Thyroid gland (tissue), 4 donors: ENCODE results near the gene ATRN.

Source experiments
- POLR2A ChIP-seq, 2 donors: fragments of 450-650 bp; IDR thresholded peaks; one replicate each; pipeline ENCODE4 v1.6.1; 2017; ENCODE audit warnings: antibody characterized with exemption in 2 of 2, mild to moderate bottlenecking in 2 of 2, moderate library complexity in 1 of 2
- TF ChIP-seq, protein P1 (sequence below), 6 experiments: fragments of 200-600 bp in 3 of 6; fragments of 450-650 bp in 3 of 6; sonication (generic) in 3 of 6; IDR thresholded peaks; one replicate each; pipeline ENCODE4 v1.5.1; 2016 to 2019; ENCODE audit warnings: antibody characterized with exemption in 6 of 6, mild to moderate bottlenecking in 2 of 6, inconsistent platforms in 1 of 6, moderate library complexity in 1 of 6

DNA sequence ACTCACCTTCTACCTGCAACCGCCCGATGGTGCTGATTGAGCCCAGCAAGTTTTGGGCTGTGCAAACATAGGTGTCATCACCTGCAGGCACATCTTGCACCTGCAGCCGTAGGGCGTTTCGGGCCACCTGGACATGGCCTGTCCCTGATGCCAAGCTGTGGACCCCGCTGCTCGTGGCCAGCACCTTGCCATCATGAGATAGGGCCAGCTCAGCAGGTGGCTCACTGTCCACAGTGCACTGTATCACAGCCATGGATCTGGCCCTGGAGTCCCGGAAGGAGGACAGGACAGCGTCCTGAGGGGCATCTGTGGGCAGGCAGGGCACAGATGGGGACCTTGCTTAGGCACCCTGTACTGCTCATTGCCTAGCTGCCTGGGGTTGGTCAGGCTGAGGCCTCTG, 221.1 kb downstream of the ATRN start:
- TF ChIP-seq, protein P1, sequence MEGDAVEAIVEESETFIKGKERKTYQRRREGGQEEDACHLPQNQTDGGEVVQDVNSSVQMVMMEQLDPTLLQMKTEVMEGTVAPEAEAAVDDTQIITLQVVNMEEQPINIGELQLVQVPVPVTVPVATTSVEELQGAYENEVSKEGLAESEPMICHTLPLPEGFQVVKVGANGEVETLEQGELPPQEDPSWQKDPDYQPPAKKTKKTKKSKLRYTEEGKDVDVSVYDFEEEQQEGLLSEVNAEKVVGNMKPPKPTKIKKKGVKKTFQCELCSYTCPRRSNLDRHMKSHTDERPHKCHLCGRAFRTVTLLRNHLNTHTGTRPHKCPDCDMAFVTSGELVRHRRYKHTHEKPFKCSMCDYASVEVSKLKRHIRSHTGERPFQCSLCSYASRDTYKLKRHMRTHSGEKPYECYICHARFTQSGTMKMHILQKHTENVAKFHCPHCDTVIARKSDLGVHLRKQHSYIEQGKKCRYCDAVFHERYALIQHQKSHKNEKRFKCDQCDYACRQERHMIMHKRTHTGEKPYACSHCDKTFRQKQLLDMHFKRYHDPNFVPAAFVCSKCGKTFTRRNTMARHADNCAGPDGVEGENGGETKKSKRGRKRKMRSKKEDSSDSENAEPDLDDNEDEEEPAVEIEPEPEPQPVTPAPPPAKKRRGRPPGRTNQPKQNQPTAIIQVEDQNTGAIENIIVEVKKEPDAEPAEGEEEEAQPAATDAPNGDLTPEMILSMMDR (IDR thresholded peaks at IDR 0.05) = no peak
- TF ChIP-seq POLR2A (IDR thresholded peaks at IDR 0.05) = no peak
